Measurements from ENCODE around the gene SLC26A1.
"Not testable (repeated sequence)": the region's sequence is repeated elsewhere in the genome, so short reads cannot be mapped to it uniquely, and the experiment has no call there.

SLC26A1 gene

DNA sequence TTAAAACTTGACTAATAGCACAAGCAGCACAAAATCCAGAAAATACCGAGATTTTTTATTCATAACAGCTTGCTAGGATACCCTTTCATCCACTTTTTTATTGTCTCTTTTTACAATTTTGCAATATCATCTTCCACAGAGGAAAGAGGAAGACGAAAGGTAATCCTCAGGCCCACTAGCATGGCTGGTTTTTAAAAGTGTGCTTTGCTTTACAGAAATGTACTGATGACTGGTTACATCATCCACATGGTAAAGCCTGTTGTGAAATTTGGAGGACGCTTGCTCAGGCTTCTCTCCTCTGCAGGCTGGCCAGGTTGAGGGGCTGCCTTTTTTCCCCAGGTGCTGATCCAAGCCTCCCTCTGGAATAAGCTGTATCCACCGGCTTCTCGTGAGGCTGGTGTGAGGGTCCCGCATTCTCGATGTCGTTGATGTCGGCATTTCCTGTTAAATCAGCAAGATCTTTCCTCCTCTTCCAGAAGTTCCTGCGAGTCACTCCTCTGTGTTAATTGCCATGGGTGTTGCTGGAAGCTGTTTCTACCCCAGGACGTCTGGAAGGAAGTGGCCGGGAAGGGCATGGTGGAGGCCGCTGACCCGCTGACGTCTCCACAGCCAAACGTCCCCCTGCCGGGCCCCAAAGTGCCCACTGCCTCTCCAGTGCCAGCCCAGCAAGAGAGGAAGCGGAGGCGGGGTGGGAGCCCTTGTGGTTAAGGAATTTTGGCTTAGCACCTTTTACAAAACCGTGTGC lies 14.1 kb downstream of the SLC26A1 start:
- DNase-seq = no peak

DNA sequence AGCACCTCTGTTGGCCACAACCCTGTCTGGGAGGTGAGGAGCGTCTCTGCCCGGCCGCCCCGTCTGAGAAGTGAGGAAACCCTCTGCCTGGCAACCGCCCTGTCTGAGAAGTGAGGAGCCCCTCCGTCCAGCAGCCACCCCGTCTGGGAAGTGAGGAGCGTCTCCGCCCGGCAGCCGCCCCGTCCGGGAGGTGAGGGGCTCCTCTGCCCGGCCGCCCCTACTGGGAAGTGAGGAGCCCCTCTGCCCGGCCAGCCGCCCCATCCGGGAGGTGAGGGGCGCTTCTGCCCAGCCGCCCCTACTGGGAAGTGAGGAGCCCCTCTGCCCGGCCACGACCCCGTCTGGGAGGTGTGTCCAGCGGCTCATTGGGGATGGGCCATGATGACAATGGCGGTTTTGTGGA lies 17.2 kb downstream of the SLC26A1 start:
- not testable (repeated sequence) for DNase-seq

DNA sequence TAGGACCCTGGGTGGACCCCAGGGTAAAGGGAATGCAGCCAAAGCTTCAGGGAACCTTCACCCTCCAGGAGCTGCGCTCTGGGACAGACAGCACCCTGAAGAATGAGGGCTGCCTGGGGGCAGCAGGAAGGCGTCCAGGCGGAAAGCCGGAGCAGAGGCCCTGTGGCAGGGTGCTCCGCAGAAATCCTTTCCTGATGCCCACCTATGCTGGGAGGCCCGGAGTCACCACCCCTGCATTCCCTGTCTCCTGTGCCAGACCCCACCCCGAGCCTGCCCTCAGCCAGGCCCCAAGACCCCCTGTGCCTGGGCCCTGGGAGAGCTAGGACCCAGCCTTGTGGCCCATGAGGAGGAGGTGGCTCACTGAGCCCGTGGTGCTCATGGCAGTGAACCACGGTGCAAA lies 18.5 kb downstream of the SLC26A1 start:
- no peak for DNase-seq

DNA sequence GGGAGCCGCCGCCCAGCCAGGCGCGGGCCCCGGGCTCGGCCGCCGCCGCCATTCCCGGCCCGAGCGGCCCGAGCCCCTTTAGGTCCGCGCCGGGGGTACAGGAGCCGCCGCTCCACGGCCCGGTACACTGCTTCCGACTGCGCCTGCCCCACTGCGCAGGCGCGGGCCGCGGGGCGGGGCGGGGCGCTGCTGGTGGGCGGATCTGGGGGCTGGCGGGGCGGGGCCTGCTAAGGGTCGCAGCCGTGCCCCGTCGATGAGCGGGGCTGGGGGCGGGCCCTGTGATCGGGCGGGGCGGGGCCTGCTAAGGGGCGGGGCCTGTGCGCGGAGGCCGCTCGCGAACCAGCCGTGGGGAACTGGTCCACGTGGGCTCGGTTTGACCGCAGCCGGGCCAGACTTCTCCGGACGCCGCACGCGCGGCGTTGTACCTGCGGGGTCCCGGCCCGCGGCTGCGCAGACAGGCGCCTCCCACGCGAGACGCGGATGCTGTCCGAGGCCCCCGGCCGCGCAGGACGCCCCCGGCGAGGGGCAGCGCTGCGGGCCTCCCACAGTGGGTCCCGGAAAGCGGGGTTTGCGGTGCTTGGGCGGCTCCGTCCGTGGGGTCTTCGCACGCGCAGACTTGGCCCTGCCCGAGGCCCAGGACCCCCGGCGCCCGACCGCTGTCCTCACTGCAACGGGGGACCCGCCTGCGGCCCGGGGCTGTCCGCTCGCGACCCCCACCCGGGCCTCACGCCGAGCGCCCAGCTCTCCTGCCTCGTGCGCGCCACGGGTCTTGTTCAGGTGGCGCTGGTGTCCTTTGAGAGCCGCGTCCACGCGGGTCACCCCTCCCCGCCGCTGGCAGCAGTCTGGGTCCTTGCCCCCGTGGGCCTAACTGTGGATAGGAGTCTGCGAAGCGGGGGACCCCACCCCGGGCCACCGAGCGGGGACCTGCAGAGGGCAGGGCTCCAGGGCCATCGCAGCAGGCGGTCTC lies 19.5 kb downstream of the SLC26A1 start, which contains the start of gene DGKQ:
Gene DGKQ (minus strand): TSS at position 139 of the 967 bp plus-strand sequence. CDS start 87 bp downstream, at position 52.
- DNase-seq = peak; percentile 87

DNA sequence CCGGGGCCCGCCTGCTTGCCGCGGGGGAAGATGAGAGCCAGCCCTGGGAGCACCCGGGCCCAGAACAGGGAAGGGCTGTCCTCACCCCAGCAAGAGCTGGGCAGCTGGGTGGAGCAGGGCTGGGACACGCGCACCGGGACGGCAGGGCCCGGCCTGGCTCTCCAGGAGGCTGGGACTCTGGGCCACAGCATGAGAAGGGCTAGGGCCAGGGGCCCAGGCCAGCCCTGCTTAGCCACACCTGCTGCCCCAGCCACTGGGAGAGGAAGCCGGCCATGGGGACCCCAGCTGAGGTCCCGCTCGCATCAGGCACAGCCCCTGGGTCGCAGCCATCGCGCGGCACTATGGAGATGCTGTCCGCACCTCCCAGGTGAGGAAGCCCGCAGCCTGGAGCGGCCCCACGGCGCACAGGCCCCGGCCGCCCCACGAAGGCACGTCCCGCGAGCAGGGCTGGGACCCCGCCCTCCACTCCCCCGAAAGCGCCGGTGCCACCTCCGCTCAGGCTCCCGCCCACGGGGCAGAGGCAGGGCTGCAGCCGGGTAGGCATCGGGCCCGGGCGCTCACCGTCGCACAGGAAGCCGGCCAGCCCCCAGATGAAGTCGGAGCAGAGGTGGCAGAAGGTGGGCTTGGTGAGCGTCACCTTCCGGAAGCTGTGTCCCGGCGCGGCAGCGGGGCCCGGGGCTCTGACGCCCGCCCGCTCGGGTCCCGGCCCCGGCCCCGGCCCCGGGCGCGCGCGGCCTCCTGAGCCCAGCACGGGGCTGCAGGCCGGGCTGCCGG lies 20.4 kb downstream of the SLC26A1 start:
- DNase-seq = peak; percentile 61

DNA sequence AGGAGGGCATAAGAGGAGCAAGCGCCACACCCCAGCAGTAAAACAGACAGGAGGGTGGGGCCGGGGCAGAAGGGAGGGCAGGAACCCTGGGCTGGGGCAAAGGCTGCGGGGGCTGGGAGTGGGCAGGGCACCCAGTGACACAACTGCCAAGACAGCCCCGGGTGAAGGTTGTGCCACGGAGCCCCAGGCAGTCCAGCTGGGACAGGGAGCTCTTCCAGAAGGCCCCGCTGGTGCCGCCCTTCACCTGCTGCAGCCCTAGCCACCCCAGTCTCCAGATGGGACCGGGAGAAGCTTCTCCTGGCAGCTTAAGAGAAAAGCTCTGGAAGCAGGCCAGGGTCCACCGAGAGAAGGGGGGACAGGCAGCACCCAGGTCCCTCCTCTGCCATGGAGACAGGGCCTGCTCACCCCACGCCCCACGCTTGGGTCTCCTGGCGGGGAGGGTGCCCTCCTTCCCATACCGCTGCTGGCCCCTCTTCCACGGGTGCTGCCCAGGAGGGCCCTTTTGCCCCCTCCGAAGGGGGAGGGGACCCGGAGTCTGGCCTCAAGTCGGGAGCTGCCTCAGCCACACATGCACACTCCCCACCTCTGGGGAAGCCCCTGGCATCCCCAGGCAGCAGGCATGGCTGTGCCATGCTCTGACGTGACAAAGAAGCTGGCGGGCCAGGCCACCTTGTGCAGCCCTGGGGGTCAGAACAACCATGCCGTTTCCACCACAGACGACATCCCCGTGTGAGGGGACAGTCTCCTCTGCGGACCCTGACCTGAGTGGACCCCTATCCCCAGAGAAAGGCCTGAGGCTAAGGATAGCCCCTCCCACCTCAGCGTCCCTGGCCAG lies 21.3 kb downstream of the SLC26A1 start:
- DNase-seq = no peak

DNA sequence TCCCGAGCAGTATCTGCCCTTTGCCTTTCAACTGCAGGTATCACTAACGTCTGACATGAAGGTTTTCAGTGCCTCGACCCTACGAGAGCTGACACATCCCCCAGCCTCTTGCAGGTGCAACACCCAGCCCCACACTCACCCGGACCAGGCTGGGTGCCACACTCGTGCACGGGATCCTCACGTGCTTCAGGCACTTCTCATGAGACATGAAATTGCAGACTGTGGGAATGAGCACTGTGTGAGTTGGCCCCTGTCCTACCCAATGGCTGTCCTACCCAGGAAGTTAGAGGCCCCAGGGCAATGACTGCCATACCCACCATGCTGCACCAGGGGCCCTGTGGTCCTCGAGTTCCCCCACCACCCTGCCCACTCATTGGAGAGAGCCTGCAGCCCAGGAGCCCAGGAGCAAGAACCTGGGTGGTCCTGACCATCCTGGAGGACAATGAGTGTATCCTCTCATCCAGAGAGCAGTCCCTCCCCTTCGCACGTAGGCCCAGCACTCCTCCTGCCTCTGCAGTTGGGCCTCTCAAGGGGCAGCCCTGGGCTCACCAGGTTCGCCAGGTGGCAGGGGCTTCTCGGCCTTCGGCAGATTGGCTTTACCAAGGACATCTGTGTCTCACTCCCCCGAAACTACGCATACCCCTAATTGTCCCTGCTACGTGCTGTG lies 22.2 kb downstream of the SLC26A1 start:
- no peak for DNase-seq

DNA sequence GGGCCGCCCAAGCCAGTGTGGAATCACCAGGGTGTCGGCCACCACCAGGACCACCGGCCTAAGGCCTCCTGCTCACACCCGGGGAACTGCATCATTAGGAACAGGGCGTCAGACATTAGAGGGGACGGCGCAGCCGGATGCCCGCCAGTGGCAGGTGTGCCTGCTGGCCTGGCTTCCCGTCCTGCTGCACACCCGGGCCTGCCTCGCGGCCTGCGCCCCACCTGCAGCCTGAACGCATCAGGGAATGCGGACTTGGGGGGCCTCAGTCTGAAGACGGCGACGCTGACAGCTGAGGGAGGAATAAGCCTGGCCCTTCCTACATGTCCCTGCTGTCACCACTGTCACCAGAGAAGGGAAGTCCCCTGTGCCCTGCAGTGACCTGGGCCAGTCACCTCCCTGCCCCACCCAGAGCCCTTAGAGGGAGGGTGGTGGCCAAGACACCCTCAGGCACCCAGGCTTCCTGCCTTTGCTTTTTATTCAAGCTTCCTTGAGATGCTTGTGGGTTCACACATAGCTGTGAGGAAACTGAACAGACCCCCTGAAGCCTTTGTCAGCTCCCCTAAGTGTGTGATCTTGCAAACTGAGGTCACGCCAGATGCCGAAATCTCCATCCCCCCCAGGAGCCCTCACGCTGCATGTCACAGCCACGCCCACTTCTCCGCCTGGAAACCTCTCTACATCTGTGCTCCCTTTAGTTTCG lies 23.0 kb downstream of the SLC26A1 start:
- peak; percentile 69 for DNase-seq

DNA sequence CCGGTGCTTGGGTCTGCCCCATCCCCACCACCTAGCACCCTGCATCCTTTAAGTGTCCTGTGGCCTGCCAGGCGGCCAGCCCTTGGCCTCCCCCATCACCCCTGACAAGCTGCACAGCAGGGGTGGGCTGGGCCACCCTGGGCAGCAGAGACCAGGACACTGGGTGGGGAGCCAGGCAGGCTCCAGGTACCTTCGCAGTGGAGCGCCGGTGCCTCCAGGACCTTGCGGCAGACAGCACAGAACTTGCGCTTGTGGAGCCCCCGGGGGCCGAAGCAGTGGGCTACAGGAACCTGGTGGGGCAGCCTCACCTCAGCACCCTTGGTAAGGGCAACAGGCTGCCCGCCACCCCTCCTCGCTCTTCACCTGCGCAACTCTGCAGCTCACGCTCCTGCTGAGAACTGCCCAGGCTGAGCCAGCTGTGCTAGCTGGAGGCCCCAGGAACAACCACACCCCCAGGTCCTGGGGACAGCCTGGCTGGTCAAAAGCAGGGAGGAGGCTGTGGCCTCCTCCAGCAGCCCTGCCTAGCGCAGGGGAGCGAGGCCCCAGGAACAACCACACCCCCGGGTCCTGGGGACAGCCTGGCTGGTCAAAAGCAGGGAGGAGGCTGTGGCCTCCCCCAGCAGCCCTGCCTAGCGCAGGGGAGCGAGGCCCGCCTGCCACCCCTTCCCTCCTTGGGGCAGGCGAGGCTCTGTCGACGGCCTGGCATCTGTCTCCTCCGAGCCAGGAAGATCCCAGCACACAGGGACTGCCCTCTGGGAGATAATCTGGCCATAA lies 24.4 kb downstream of the SLC26A1 start:
- no peak for DNase-seq

DNA sequence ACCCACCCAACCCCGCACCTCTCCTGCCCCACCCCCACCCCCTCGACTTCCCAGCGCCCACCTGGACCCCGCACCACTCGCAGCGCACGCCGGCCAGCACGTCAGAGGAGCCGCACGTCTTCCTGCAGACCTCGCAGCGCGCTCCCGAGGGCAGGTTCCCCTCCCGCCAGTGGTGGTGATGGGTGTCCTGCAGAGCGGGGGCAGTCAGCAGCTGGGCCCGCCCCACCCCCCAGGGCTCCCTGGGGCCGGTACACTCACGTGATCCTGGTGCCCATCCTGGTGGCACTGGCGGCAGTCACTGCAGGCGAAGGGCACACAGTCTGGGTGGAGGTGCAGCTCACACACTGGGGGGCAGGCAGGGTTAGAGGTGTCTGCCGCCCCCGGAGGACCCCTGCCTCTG lies 25.0 kb downstream of the SLC26A1 start:
- no peak for DNase-seq

DNA sequence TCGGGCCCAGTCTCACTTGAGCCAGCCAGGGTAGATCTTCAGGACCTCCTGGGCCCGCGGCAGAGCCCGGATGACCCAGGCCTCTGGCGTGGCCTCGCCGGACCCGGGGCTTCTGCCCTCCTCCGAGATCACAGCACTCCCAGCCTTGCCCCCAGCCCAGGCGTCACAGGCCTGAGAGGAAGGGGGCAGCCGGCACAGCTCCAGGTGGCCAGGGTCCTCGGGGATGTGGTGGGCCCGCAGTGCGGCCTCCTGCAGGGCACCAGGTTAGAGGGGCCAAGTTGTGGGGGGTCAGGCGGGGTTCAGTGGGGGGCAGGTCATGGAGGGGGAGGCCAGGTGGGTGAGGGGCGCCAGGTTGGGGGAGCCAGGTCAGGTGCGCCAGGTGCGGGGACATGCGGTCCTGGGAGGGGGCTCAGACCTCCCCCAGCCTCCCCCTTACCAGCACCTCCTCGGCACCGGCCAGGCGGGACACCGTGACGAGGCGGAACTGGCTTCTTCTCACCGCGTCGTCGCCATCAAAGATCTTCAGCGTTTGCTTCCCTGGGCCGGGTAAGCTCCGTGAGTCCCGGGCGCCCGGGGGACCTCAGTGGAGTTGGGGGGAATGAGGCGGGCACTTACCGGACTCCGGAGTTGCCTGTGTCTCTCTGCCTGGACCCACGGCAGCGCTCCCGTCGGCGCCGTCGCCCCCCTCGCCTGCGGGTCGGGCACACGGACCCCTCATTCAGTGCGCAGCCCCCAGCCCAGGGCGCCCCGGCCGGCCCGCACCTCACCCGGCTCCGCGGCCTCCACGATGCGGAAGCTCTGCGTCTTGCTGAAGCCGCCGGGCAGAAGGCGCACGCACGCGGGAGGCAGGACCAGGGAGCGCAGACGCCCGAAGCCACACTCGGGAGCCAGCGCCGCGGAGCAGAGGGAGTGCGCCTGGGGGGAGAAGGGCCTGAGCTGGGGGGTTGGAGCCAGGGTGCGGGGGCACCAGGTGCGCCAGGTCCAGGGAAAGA lies 25.8 kb downstream of the SLC26A1 start:
- no peak for DNase-seq

DNA sequence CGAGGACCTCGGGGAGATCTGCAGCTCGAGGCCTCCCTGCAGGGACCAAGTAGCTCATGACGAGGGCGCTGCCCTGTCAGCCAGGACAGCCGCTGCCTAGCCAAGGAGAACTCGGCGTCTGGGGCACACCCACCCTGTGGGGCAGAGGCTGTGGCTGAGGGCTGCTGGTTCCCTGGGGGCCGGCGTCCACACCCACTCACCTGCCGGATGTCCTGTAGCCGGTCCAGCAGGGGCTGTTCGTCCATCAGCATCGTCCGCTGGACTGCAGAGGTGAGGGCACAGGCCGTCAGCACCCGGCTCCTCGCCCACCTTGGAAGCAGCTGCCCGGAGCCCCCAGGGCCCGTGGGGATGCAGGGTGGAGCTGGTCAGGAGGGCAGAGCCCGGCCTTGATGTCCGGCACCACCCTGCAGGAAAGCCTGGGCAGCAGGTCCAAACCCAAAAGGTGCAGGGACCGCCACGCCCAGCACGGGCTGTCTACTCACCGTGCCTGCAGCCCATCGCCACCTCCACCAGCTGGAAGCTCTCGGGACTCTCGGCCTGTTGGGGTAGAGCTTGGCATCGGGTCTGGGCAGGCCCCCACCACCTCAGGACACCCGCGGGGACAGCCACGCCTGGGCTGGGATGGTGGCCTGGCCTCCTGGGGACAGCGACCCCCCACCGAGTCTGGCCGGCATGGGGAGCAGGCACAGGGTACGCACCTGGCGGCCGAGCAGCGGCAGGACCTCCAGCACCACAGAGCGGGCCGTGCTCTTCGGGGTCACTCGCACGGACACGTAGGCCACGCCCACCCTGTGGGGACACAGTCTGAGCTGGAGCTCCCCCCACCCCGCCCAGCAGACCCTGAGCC lies 26.7 kb downstream of the SLC26A1 start:
- no peak for DNase-seq

DNA sequence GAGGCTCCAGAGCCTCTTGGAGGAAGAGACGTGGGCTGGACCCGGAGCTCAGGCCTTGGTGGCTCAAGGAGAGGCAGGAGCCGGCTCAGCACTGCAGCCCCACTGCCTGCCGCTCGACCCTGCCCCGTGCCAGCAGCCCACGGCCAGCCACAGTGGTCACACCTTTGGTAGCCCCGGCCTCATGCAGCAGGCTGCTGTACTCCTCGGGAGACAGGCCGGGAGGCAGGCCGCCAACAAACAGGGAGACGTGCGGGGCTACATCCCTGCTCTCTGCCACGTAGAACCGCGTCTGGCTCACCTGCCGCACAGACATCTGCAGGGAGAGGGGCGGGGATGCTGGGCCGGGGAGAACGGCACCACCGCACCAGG lies 27.5 kb downstream of the SLC26A1 start:
- DNase-seq = no peak

DNA sequence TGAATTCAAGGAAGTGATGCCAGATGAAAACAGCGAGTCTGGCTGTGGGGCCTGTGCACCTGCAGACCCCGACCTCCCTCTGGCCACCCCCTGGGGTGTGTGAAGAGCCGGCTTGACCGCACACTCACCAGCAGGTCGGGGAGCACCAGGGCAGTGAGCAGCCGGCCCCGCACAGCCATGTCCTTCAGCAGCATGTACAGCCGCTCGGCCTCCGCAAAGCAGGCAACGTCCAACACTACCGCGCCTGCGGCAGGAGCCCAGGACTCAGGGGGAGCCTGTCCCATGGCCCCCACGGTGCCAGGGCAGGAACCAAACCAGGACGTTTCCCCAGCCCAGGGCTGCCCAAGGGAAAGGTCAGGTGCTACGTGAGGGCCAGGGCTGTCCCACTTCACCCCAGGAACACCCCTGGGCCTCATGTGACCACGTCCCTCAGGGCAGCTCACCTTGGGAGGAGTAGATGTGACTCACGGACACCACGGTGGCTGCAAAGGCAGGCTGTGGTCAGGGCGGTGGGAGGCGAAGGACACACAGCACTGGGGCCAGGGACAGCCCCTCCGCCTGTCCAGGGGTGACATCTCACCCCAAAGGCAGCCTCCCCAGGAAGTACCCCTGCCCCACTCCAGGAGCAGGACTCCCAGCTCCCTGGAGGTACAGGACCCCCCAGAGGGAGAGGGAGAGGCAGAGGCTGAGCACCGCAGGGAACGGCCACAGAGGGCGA lies 28.0 kb downstream of the SLC26A1 start:
- DNase-seq = no peak

DNA sequence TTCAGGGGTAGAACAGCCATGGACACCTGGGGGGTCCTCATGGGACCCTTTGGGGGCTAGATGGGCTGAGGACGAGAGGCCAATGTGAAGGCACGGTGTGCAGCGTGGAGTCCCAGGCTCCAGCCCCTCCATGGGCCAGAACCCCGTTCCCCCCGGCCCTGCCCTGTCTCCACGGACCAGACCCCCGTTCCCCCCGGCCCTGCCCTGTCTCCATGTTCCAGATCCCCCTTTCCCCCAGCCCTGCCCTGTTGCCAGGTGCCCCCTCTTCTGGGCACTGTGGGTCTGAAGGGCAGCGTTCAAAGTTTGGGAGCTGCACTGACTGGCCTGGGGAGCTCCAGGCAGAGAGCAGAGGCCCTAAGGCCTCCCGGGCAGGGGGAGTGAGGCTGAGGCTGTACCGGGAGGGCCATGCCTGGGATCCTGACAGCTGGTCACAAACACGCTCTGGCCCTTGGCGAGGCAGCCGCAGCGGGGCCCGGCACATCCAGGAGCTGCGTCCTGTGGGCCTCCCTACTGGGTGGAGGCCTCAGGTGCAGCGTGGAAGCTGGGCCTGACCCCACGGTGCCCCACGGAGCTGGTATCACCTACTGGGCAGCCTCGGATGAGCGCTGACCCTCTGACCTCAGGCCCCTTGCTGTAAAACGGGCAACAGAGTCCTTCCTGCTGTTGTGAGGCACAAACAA lies 28.7 kb downstream of the SLC26A1 start:
- no peak for DNase-seq

Data from activated gamma-delta T cell treated with Interleukin-2 at 50 U/mL for 16 hours (primary cell).